B cell (primary cell): ENCODE data around the gene IRX6. TPM values are rescaled to one million over a fixed set of nuclear protein-coding genes. Genes with fewer than 3 reads are reported as not detected.
A peak's percentile ranks its signal among the peaks of the same experiment; 100 is the strongest.

ENCODE experiments used
- ATAC-seq: fragments of 200-7000 bp; cut with Tn5 transposase; one replicate; pipeline ENCODE4 v1.10.0; 2021; ENCODE audit warnings: low read depth, mild to moderate bottlenecking, moderate number of reproducible peaks, moderate library complexity
- CTCF ChIA-PET: fragments of 350-600 bp; sonication (Branson Sonifier 250); formaldehyde crosslinking; loops from one replicate; lab custom pipeline; 2021; ENCODE audit warnings: antibody characterized with exemption, inconsistent platforms; lab: Charles Lee
- POLR2A ChIA-PET: fragments of 350-600 bp; sonication (Branson Sonifier 250); formaldehyde crosslinking; loops from one replicate; lab custom pipeline; 2021; ENCODE audit warnings: antibody characterized with exemption; lab: Charles Lee
- DNase-seq: peaks from one replicate; pipeline ENCODE4 v3.0.0; 2013
- H2AFZ ChIP-seq: 2 replicates; pipeline ENCODE4 v1.6.1; 2012; ENCODE audit warnings: mild to moderate bottlenecking, low read depth, low read length; ENCODE audit not compliant: insufficient read depth, poor library complexity, severe bottlenecking
- H3K27ac ChIP-seq, 2 donors: 1 replicate in 1 of 2; 2 replicates in 1 of 2; pipeline ENCODE4 v1.5.1; 2012 to 2013; ENCODE audit warnings: low read length in 2 of 2, mild to moderate bottlenecking in 2 of 2, moderate library complexity in 1 of 2
- H3K27me3 ChIP-seq, 4 experiments: fragments of 200-600 bp in 1 of 4; sonication (generic) in 1 of 4; replicated peaks in 1 of 4; 1 replicate in 2 of 4; 2 replicates in 2 of 4; pipeline versions ENCODE4 v1.6.1 to v1.7.0; 2013 to 2016; ENCODE audit warnings: low read length in 3 of 4, mild to moderate bottlenecking in 2 of 4, mixed read lengths in 1 of 4, moderate library complexity in 1 of 4; ENCODE audit not compliant: insufficient read depth in 4 of 4, control insufficient read depth in 3 of 4; ENCODE audit errors: control extremely low read depth in 1 of 4
- H3K36me3 ChIP-seq, 2 experiments: replicated peaks in 1 of 2; 1 replicate in 1 of 2; 2 replicates in 1 of 2; pipeline versions ENCODE4 v1.6.1 to v1.7.1; 2013; ENCODE audit warnings: low read length in 1 of 2; ENCODE audit not compliant: insufficient read depth in 2 of 2, control insufficient read depth in 1 of 2; ENCODE audit errors: control extremely low read depth in 1 of 2, extremely low read depth in 1 of 2
- H3K4me1 ChIP-seq, 2 donors: fragments of 200-600 bp in 1 of 2; sonication (generic) in 1 of 2; 1 replicate in 1 of 2; 2 replicates in 1 of 2; pipeline versions ENCODE4 v1.5.1 to v1.6.1; 2013 to 2017; ENCODE audit warnings: low read length in 2 of 2; ENCODE audit not compliant: control insufficient read depth in 2 of 2, insufficient read depth in 2 of 2
- H3K4me2 ChIP-seq: replicated peaks from 2 replicates; pipeline ENCODE3; 2012; ENCODE audit warnings: mild to moderate bottlenecking, low read depth, low read length; ENCODE audit not compliant: poor library complexity, severe bottlenecking
- H3K4me3 ChIP-seq, 5 experiments: fragments of 200-600 bp in 1 of 5; sonication (generic) in 1 of 5; 1 replicate in 3 of 5; 2 replicates in 2 of 5; pipeline versions ENCODE4 v1.5.1 to v1.7.0; 2011 to 2016; ENCODE audit warnings: low read length in 4 of 5, mild to moderate bottlenecking in 4 of 5, low read depth in 2 of 5, control low read depth in 1 of 5, moderate library complexity in 1 of 5; ENCODE audit not compliant: insufficient read depth in 1 of 5; ENCODE audit errors: control extremely low read depth in 1 of 5, extremely low read depth in 1 of 5
- H3K79me2 ChIP-seq: fragments of 200-600 bp; sonication (generic); one replicate; pipeline ENCODE4 v1.6.0; 2016; ENCODE audit warnings: low read length; ENCODE audit not compliant: control insufficient read depth, insufficient read depth
- H3K9ac ChIP-seq: fragments of 200-600 bp; sonication (generic); 2 replicates; pipeline ENCODE4 v1.6.1; 2017; ENCODE audit warnings: mild to moderate bottlenecking, low read length, moderate library complexity
- H3K9me3 ChIP-seq, 3 donors: one replicate each; pipeline versions ENCODE4 v1.6.1 to v1.7.1; 2013; ENCODE audit warnings: low read length in 2 of 3; ENCODE audit not compliant: control insufficient read depth in 2 of 3, insufficient read depth in 1 of 3; ENCODE audit errors: control extremely low read depth in 1 of 3
- H4K20me1 ChIP-seq: 2 replicates; pipeline ENCODE4 v1.6.0; 2012; ENCODE audit warnings: mild to moderate bottlenecking, low read length; ENCODE audit not compliant: insufficient read depth, control insufficient read depth, poor library complexity, severe bottlenecking
- H3K27ac Mint-ChIP-seq: one replicate; pipeline ENCODE4 v1.8.0; 2021; ENCODE audit warnings: mixed read lengths
- H3K27me3 Mint-ChIP-seq: one replicate; pipeline ENCODE4 v1.8.0; 2021; ENCODE audit warnings: mixed read lengths
- H3K4me1 Mint-ChIP-seq: one replicate; pipeline ENCODE4 v1.8.0; 2021; ENCODE audit warnings: mixed read lengths
- H3K4me3 Mint-ChIP-seq: one replicate; pipeline ENCODE4 v1.8.0; 2021; ENCODE audit warnings: mixed read lengths
- H3K9me3 Mint-ChIP-seq: one replicate; pipeline ENCODE4 v1.8.0; 2022; ENCODE audit warnings: mixed read lengths; ENCODE audit not compliant: insufficient read depth
- CTCF ChIP-seq: fragments of 200-600 bp; IDR thresholded peaks from one replicate; pipeline ENCODE4 v1.8.0; 2022; ENCODE audit warnings: antibody characterized with exemption, mild to moderate bottlenecking
- EZH2 ChIP-seq: IDR thresholded peaks from 2 replicates; pipeline ENCODE4 v1.6.1; 2012; ENCODE audit warnings: borderline replicate concordance, low read depth, mild to moderate bottlenecking, moderate library complexity, low read length; ENCODE audit not compliant: insufficient read depth, poor library complexity, severe bottlenecking
- WGBS: methylation state at CpG from one replicate; pipeline ENCODE4 v1.1.5; 2013; ENCODE audit warnings: missing lambda C conversion rate; ENCODE audit not compliant: insufficient coverage; 5-methylcytosine and 5-hydroxymethylcytosine counted together
- intact Hi-C: fragments of 100-400 bp; cut with micrococcal nuclease; formaldehyde crosslinking; loops from one replicate; pipeline ENCODE4 v1.10.0; 2022
- polyA plus RNA-seq: library from polyadenylated mRNA; depleted of rRNA; stranded (reverse); fragments of >200 nt; gene quantifications from 2 replicates; pipeline ENCODE4 v1.2.3, GENCODE V29; 2012
- total RNA-seq, 2 donors: library from RNA; stranded (reverse); fragments of 120-200 nt in 1 of 2; gene quantifications; 1 replicate in 1 of 2; 2 replicates in 1 of 2; pipeline versions ENCODE4 v1.2.3 to v1.2.4, GENCODE V29; 2013 to 2022

The IRX6 gene
- total and polyA plus RNA-seq, 2 donors (not counting 1 experiment from before 2014, with no cell fraction given) = 0.10 to 0.15 TPM

- ChIA-PET CTCF (interaction anchor here (1.2 kb wide), 1 partner anchor 22 kb away, joined by 3 read pairs; no protein-coding TSS in a partner anchor), POLR2A (no interaction called here)
- H3K4me1 ChIP-seq = peaks cover 0 to 25% of the 10 kb centered on the region in 2 donors
- DNase-seq (no peak), ATAC-seq (no peak)
- no peak overlapping the region for H3K4me3 ChIP-seq
- Mint-ChIP-seq H3K9me3 (no peaks in the 10 kb centered on the region), H3K27ac (no peak overlapping the region), H3K4me1 (peaks cover 33% of the 10 kb centered on the region), H3K4me3 (peak overlapping the region; percentile 35), H3K27me3 (no peaks in the 10 kb centered on the region)
- no CpG with 5 or more reads among the region's 1 CpG for WGBS
- no peaks in the 10 kb centered on the region for H3K9me3 ChIP-seq
- TF ChIP-seq CTCF = no peak
- no peak for TF ChIP-seq EZH2
- no peaks in the 10 kb centered on the region for H4K20me1 ChIP-seq
- H3K79me2 ChIP-seq = no peaks in the 10 kb centered on the region
- intact Hi-C loops = no loop called here
- H2AFZ ChIP-seq = no peak overlapping the region
- no peak overlapping the region for H3K9ac ChIP-seq
- H3K27me3 ChIP-seq = no peaks in the 10 kb centered on the region
- no peaks in the 10 kb centered on the region for H3K36me3 ChIP-seq
- no peak overlapping the region for H3K27ac ChIP-seq
- no peak overlapping the region for H3K4me2 ChIP-seq
These were observed 16.4 kb downstream of the IRX6 start for GRCh38 chr16:55340445-55340844.

- intact Hi-C loops = no loop called here
- H3K9me3 Mint-ChIP-seq = no peaks in the 10 kb centered on the region
- Histone ChIP-seq H4K20me1 (no peaks in the 10 kb centered on the region), H3K36me3 (no peaks in the 10 kb centered on the region), H3K27ac (no peak overlapping the region), H3K4me3 (no peak overlapping the region), H3K27me3 (no peaks in the 10 kb centered on the region), H3K9me3 (no peaks in the 10 kb centered on the region), H2AFZ (no peak overlapping the region), H3K9ac (no peak overlapping the region), H3K79me2 (no peaks in the 10 kb centered on the region), H3K4me2 (no peak overlapping the region), H3K4me1 (peaks cover 0 to 25% of the 10 kb centered on the region in 2 donors)
- TF ChIP-seq CTCF = no peak
- TF ChIP-seq EZH2 = no peak
- no peak for ATAC-seq
- DNase-seq = no peak
- H3K27me3 Mint-ChIP-seq = no peaks in the 10 kb centered on the region
- CTCF ChIA-PET = no interaction called here
- H3K4me3 Mint-ChIP-seq = no peak overlapping the region
- POLR2A ChIA-PET = no interaction called here
- H3K4me1 Mint-ChIP-seq = peaks cover 29% of the 10 kb centered on the region
- no peak overlapping the region for H3K27ac Mint-ChIP-seq
- WGBS = 94% methylated on average over 4 of the region's 4 CpGs
These were observed 17.7 kb downstream of the IRX6 start for GRCh38 chr16:55341681-55342080.
